Adrenal gland (tissue), 5 donors: ENCODE data around the gene ANKS4B.

ENCODE experiments used
- POLR2A ChIP-seq, 2 donors: fragments of 450-650 bp; IDR thresholded peaks; one replicate each; pipeline ENCODE4 v1.6.1; 2017; ENCODE audit warnings: antibody characterized with exemption in 2 of 2, mild to moderate bottlenecking in 2 of 2, moderate library complexity in 1 of 2
- TF ChIP-seq, protein P1 (sequence below), 6 experiments: fragments of 450-650 bp in 4 of 6; fragments of 200-600 bp in 2 of 6; sonication (generic) in 1 of 6; IDR thresholded peaks; 1 replicate in 5 of 6; 2 replicates in 1 of 6; pipeline versions ENCODE4 v1.5.1 to v1.8.0; 2016 to 2021; ENCODE audit warnings: antibody characterized with exemption in 6 of 6, mild to moderate bottlenecking in 2 of 6, moderate library complexity in 1 of 6
- donor health status: DM: no; HTN: no; CAD: no.

DNA sequence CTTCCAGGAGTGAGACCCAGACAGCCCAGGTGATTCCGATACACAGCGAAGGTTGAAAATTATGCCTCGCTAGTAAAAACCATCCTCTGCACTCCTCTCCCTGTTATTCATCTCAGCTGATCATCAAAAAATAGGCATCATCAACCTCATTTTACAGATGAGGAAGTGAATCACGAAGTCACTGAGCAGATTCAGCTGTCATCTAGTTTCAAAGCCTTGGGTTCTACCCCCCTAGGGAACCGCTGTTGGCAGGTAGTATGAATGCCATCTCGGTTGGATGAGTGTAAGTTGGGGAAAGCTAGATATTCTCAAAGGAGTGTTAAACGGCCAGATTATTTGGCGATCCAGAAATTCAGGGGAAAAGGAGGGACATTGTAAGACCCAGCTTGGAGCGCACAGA is 42.6 kb downstream of the ANKS4B start:
- TF ChIP-seq, protein P1, sequence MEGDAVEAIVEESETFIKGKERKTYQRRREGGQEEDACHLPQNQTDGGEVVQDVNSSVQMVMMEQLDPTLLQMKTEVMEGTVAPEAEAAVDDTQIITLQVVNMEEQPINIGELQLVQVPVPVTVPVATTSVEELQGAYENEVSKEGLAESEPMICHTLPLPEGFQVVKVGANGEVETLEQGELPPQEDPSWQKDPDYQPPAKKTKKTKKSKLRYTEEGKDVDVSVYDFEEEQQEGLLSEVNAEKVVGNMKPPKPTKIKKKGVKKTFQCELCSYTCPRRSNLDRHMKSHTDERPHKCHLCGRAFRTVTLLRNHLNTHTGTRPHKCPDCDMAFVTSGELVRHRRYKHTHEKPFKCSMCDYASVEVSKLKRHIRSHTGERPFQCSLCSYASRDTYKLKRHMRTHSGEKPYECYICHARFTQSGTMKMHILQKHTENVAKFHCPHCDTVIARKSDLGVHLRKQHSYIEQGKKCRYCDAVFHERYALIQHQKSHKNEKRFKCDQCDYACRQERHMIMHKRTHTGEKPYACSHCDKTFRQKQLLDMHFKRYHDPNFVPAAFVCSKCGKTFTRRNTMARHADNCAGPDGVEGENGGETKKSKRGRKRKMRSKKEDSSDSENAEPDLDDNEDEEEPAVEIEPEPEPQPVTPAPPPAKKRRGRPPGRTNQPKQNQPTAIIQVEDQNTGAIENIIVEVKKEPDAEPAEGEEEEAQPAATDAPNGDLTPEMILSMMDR (IDR thresholded peaks at IDR 0.05): no peak
- no peak for TF ChIP-seq POLR2A (IDR thresholded peaks at IDR 0.05)
